DMS53 treated with DMSO at 0.1 percent for 48 hours (cell line): ENCODE results near the gene PLEKHG4.

Experiments
- DNase-seq: peaks from one replicate; lab custom pipeline; 2025; ENCODE audit not compliant: unreplicated experiment; lab: John Stamatoyannopoulos, UW

PLEKHG4 gene

GRCh38 chr16:67279296-67280089 is at the start of gene PLEKHG4:
PLEKHG4 (plus strand) TSS chr16:67279532; CDS start chr16:67280045, 513 bp downstream.
- DNase-seq: peak; percentile 68

- no peak for DNase-seq
Measured at GRCh38 chr16:67229906-67230808, 49.2 kb upstream of the PLEKHG4 start.

- DNase-seq: no peak
Measured at GRCh38 chr16:67230809-67231660, 48.3 kb upstream of the PLEKHG4 start.

- DNase-seq: no peak
Measured at GRCh38 chr16:67233596-67233995, 45.7 kb upstream of the PLEKHG4 start.

- no peak for DNase-seq
Measured at GRCh38 chr16:67234180-67234597, 45.1 kb upstream of the PLEKHG4 start.

- DNase-seq: no peak
Measured at GRCh38 chr16:67235816-67236562, 43.3 kb upstream of the PLEKHG4 start.

- no peak for DNase-seq
Measured at GRCh38 chr16:67236563-67237395, 42.6 kb upstream of the PLEKHG4 start.

GRCh38 chr16:67237396-67238277 is 41.7 kb upstream of the PLEKHG4 start:
- no peak for DNase-seq

- DNase-seq: no peak
Measured at GRCh38 chr16:67238278-67238575, 41.1 kb upstream of the PLEKHG4 start.

GRCh38 chr16:67238806-67239470 is 40.4 kb upstream of the PLEKHG4 start:
- no peak for DNase-seq

GRCh38 chr16:67240506-67240905 is 38.8 kb upstream of the PLEKHG4 start:
- DNase-seq: no peak

GRCh38 chr16:67241008-67241900 is 38.1 kb upstream of the PLEKHG4 start:
- no peak for DNase-seq

GRCh38 chr16:67242138-67242730 is 37.1 kb upstream of the PLEKHG4 start:
- DNase-seq: no peak

GRCh38 chr16:67243481-67243880 is 35.9 kb upstream of the PLEKHG4 start:
- DNase-seq: no peak

- DNase-seq: peak; percentile 4
Measured at GRCh38 chr16:67244387-67245185, 34.7 kb upstream of the PLEKHG4 start.

- DNase-seq: no peak
Measured at GRCh38 chr16:67245186-67245585, 34.1 kb upstream of the PLEKHG4 start.
